ENCODE data around the gene FAM53A.

DNA sequence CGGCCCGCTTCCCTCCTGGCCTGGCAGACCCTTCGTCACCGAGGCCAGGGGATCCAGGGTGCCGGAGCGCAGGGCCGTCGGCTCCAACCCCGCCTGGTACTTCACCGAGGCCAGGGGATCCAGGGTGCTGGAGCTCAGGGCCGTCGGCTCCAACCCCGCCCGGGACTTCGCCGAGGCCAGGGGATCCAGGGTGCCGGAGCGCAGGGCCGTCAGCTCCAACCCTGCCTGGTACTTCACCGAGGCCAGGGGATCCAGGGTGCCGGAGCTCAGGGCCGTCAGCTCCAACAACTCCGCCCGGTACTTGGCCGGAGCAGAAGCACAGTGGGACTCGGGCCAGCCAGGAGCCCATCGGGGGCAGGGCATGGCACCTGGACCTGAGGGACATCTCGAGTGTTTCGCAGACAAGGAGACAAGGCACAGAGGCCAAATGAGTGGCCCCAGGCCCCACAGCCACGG lies 85.1 kb downstream of the FAM53A start:
- TF ChIP-seq, protein P1, sequence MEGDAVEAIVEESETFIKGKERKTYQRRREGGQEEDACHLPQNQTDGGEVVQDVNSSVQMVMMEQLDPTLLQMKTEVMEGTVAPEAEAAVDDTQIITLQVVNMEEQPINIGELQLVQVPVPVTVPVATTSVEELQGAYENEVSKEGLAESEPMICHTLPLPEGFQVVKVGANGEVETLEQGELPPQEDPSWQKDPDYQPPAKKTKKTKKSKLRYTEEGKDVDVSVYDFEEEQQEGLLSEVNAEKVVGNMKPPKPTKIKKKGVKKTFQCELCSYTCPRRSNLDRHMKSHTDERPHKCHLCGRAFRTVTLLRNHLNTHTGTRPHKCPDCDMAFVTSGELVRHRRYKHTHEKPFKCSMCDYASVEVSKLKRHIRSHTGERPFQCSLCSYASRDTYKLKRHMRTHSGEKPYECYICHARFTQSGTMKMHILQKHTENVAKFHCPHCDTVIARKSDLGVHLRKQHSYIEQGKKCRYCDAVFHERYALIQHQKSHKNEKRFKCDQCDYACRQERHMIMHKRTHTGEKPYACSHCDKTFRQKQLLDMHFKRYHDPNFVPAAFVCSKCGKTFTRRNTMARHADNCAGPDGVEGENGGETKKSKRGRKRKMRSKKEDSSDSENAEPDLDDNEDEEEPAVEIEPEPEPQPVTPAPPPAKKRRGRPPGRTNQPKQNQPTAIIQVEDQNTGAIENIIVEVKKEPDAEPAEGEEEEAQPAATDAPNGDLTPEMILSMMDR (conservative IDR thresholded peaks at IDR 0.05 in 1 of 2, IDR thresholded peaks at IDR 0.05 in 1 of 2; ENCODE audit: low read depth in 1 of 2, low read length in 2 of 2): no peak
- TF ChIP-seq EZH2 (IDR thresholded peaks at IDR 0.05; ENCODE audit: low read length, missing control alignments): no peak

All from fibroblast of lung (primary cell).